AG04450 (cell line): ENCODE results near the gene EXTL2. TPM values are rescaled to one million over a fixed set of nuclear protein-coding genes. Genes with fewer than 3 reads are reported as not detected.

Experiments
- CTCF ChIA-PET: fragments of 300-600, 350-600 bp; formaldehyde crosslinking; extraction: SDS; loops from one replicate; lab custom pipeline; 2022; ENCODE audit warnings: antibody characterized with exemption, inconsistent platforms; lab: Charles Lee
- POLR2A ChIA-PET: fragments of 350-600 bp; formaldehyde crosslinking; extraction: SDS; loops from one replicate; lab custom pipeline; 2021; ENCODE audit warnings: antibody characterized with exemption, inconsistent platforms; lab: Yijun Ruan, JAX
- DNase-seq: peaks from one replicate; pipeline ENCODE4 v3.0.0-alpha.2; 2011; ENCODE audit warnings: low read depth, low spot score
- H3K27ac ChIP-seq: one replicate; pipeline ENCODE4 v1.5.1; 2012; ENCODE audit warnings: low read depth, low read length, control low read depth
- H3K27me3 ChIP-seq: one replicate; pipeline ENCODE4 v1.6.0; 2012; ENCODE audit warnings: low read length; ENCODE audit not compliant: control insufficient read depth, insufficient read depth
- H3K4me3 ChIP-seq: 2 replicates; pipeline ENCODE4 v1.5.1; 2011; ENCODE audit warnings: mild to moderate bottlenecking, low read depth, low read length, control low read depth
- H3K9me3 ChIP-seq: 2 replicates; pipeline ENCODE4 v1.5.1; 2012; ENCODE audit warnings: low read length; ENCODE audit not compliant: control insufficient read depth, insufficient read depth
- polyA plus RNA-seq: library from polyadenylated mRNA; depleted of rRNA; stranded (reverse); fragments of >200 nt; gene quantifications from 2 replicates; pipeline ENCODE4 v1.2.3, GENCODE V29; 2011
- TF ChIP-seq, protein P1 (sequence below): IDR thresholded peaks from 2 replicates; pipeline ENCODE4 v1.5.1; 2011; ENCODE audit warnings: low read depth, low read length, control low read depth, inconsistent platforms

Gene EXTL2
- polyA plus RNA-seq, 1 experiment, result 78.7 TPM

DNA sequence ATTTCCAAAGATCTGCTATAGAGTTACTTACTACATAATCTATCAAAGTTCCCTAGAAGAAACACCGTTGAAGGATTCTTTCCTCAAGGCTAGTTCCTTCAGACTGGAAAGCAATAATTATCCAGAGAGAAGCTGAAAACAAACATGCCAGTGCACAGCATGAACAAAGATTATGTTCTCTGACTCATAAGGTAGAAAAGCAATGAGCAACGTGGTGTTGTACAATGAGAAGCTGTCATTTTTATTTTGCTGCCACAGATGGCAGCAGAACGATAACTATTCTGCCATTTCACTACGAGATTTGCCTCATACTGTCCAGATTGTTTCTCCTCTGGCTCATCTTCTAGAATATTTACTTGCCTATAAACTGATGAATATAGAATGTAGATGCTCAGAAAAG is 10.7 kb downstream of the EXTL2 start:
- Histone ChIP-seq H3K9me3 (no peaks in the 10 kb centered on the region), H3K27ac (no peak overlapping the region), H3K4me3 (no peak overlapping the region), H3K27me3 (no peaks in the 10 kb centered on the region)
- POLR2A ChIA-PET, result interaction anchor here (1.0 kb wide), 1 partner anchor 11 kb away, joined by 6 read pairs; the partner anchor contains the start of gene EXTL2
- CTCF ChIA-PET, result interaction anchor here (1.6 to 1.9 kb wide), 2 partner anchors 404 to 429 kb away, joined by 5 to 6 read pairs; no protein-coding TSS in a partner anchor
- DNase-seq, result no peak
- TF ChIP-seq, protein P1, sequence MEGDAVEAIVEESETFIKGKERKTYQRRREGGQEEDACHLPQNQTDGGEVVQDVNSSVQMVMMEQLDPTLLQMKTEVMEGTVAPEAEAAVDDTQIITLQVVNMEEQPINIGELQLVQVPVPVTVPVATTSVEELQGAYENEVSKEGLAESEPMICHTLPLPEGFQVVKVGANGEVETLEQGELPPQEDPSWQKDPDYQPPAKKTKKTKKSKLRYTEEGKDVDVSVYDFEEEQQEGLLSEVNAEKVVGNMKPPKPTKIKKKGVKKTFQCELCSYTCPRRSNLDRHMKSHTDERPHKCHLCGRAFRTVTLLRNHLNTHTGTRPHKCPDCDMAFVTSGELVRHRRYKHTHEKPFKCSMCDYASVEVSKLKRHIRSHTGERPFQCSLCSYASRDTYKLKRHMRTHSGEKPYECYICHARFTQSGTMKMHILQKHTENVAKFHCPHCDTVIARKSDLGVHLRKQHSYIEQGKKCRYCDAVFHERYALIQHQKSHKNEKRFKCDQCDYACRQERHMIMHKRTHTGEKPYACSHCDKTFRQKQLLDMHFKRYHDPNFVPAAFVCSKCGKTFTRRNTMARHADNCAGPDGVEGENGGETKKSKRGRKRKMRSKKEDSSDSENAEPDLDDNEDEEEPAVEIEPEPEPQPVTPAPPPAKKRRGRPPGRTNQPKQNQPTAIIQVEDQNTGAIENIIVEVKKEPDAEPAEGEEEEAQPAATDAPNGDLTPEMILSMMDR, result 0 out of 2 replicates have a peak, but pooled peaks have one; percentile 7

DNA sequence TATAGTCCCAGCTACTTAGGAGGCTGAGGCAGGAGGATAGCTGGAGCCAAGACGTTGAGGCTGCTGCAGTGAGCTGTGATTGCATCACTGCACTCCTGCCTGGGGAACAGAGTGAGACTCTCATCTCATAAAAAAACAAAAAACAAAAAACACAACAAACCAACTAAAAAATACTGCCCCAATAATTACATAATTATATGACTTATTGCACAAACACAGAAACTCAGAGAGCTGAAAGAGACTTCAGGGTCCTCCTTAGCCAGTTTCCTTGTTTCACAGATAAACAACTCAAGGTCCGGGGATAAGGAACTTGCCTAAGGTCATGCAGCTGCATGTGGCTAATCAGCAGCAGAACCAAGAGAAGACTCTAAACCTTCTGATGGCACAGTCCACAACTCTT is 11.9 kb downstream of the EXTL2 start:
- Histone ChIP-seq H3K4me3 (no peak overlapping the region), H3K27me3 (no peaks in the 10 kb centered on the region), H3K9me3 (no peaks in the 10 kb centered on the region), H3K27ac (no peak overlapping the region)
- TF ChIP-seq, protein P1, result no peak
- no peak for DNase-seq
- POLR2A ChIA-PET, result no interaction called here
- CTCF ChIA-PET, result interaction anchor here (0.7 to 1.9 kb wide), 6 partner anchors 14 to 428 kb away, joined by 3 to 6 read pairs (median 4); no protein-coding TSS in a partner anchor

DNA sequence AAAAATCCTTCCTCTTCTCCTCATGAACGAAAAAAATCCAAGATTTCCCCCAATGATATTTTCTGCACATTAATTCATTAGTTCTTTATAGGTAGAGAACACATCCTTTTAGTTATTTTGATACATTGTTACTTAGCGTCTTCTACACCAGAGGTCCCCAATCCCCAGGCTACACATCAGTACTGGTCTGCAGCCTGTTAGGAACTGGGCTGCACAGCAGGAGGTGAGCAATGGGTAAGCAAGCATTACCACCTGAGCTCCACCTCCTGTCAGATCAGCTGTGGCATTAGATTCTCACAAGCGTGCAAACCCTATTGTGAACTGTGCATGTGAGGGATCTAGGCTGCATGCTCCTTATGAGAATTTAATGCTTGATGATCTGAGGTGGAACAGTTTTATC is 13.0 kb downstream of the EXTL2 start:
- DNase-seq, result no peak
- POLR2A ChIA-PET, result no interaction called here
- no peak overlapping the region for H3K4me3 ChIP-seq
- H3K27me3 ChIP-seq, result no peaks in the 10 kb centered on the region
- H3K9me3 ChIP-seq, result no peaks in the 10 kb centered on the region
- TF ChIP-seq, protein P1, result no peak
- no peak overlapping the region for H3K27ac ChIP-seq
- CTCF ChIA-PET, result interaction anchor here (1.3 to 3.0 kb wide), 3 partner anchors 13 to 426 kb away, joined by 3 to 16 read pairs (median 8); no protein-coding TSS in a partner anchor

DNA sequence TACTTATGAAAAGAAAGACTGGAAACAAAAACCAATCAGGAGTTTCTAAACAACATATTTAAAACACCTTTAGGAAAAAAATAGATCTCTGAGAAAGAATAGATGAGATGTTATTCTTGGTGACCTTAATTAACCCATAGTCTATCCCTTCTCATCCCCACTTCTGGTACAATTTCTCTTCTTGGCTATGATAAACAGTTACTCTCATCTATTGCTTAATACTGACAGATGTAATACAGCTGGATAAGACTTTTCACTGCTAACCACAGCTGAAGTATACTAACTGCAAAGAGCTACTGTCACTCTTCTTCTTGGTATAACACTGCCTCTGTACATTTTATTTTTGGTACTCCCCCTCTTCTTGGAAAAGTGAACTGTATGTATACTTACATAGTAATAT is 15.2 kb downstream of the EXTL2 start:
- DNase-seq, result no peak
- Histone ChIP-seq H3K9me3 (no peaks in the 10 kb centered on the region), H3K27ac (no peak overlapping the region), H3K4me3 (no peak overlapping the region), H3K27me3 (no peaks in the 10 kb centered on the region)
- ChIA-PET CTCF (interaction anchor here (1.1 to 3.0 kb wide), 5 partner anchors 11 to 478 kb away, joined by 3 to 16 read pairs (median 6); no protein-coding TSS in a partner anchor), POLR2A (no interaction called here)
- TF ChIP-seq, protein P1, result no peak

DNA sequence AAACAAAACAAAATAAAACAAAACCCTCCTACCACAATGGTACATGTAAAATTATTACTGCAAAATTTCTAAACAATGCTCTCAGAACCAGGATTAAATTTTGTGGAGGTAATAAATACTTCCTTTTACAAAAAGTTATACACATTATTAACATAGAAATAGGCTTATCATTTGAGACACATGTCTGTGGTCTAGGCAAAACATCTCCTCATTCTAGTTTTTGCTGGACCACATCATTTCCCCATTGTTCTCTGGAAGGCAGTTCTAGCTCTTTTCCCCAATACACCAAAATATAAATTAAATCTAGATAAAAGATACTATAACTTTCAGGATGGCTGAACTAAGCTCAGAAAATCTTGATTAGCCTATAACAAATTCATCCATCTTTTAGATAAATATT is 18.4 kb downstream of the EXTL2 start:
- DNase-seq, result no peak
- TF ChIP-seq, protein P1, result no peak
- H3K9me3 ChIP-seq, result no peaks in the 10 kb centered on the region
- ChIA-PET CTCF (interaction anchor here (1.0 to 2.2 kb wide), 4 partner anchors 412 to 421 kb away, joined by 4 to 12 read pairs (median 6); no protein-coding TSS in a partner anchor), POLR2A (no interaction called here)
- no peak overlapping the region for H3K27ac ChIP-seq
- no peak overlapping the region for H3K4me3 ChIP-seq
- no peaks in the 10 kb centered on the region for H3K27me3 ChIP-seq
